NCI-H1417 (cell line): ENCODE results near the gene SLC9B2.

Experiments used
- DNase-seq, 3 experiments: peaks; one replicate each; lab custom pipeline; 2025; lab: John Stamatoyannopoulos, UW

SLC9B2 gene

GRCh38 chr4:103076747-103077347 is at the start of gene SLC9B2:
TSS of gene SLC9B2 (minus strand) at chr4:103076761. CDS start at chr4:103067550, 9,211 bp downstream.
- no peak for DNase-seq

- DNase-seq = no peak
Measured at GRCh38 chr4:103126126-103126525, 49.6 kb upstream of the SLC9B2 start.

- DNase-seq = no peak
Measured at GRCh38 chr4:103123114-103123513, 46.6 kb upstream of the SLC9B2 start.

- no peak for DNase-seq
Measured at GRCh38 chr4:103118166-103118565, 41.6 kb upstream of the SLC9B2 start.

- DNase-seq = no peak
Measured at GRCh38 chr4:103111598-103111997, 35.0 kb upstream of the SLC9B2 start.

- no peak for DNase-seq
Measured at GRCh38 chr4:103108542-103108941, 32.0 kb upstream of the SLC9B2 start.

GRCh38 chr4:103105558-103106356 is 29.2 kb upstream of the SLC9B2 start:
- no peak for DNase-seq

- no peak for DNase-seq
Measured at GRCh38 chr4:103104886-103105285, 28.3 kb upstream of the SLC9B2 start.

GRCh38 chr4:103100691-103101090 is 24.1 kb upstream of the SLC9B2 start:
- no peak for DNase-seq

GRCh38 chr4:103099691-103100392 is 23.3 kb upstream of the SLC9B2 start, which contains the start of gene BDH2:
TSS of gene BDH2 (minus strand) at chr4:103099834. CDS start at chr4:103096254, 3,580 bp downstream.
- peak; percentile 62 to 91 (median 70) for DNase-seq

GRCh38 chr4:103098756-103099440 is 22.3 kb upstream of the SLC9B2 start:
- peak in 1 of 3 experiments; percentile 23 for DNase-seq

- DNase-seq = no peak
Measured at GRCh38 chr4:103098341-103098740, 21.8 kb upstream of the SLC9B2 start.

GRCh38 chr4:103097112-103097511 is 20.6 kb upstream of the SLC9B2 start:
- no peak for DNase-seq

GRCh38 chr4:103095080-103095479 is 18.5 kb upstream of the SLC9B2 start:
- DNase-seq = no peak

- DNase-seq = no peak
Measured at GRCh38 chr4:103092245-103092644, 15.7 kb upstream of the SLC9B2 start.

GRCh38 chr4:103091601-103092223 is 15.2 kb upstream of the SLC9B2 start:
- DNase-seq = peak; percentile 31 to 85 (median 56)

- no peak for DNase-seq
Measured at GRCh38 chr4:103089481-103089880, 12.9 kb upstream of the SLC9B2 start.

- no peak for DNase-seq
Measured at GRCh38 chr4:103086551-103086950, 10.0 kb upstream of the SLC9B2 start.

GRCh38 chr4:103085555-103086196 is 9.1 kb upstream of the SLC9B2 start:
- DNase-seq = no peak

- no peak for DNase-seq
Measured at GRCh38 chr4:103079621-103080020, 3.1 kb upstream of the SLC9B2 start.
